C4-2B (cell line): ENCODE results near the gene PDE9A.

Source experiments
- H3K27ac ChIP-seq: fragments of 450-650 bp; 2 replicates; pipeline ENCODE4 v1.5.1; 2017
- ZFX ChIP-seq: fragments of 450-650 bp; IDR thresholded peaks from 2 replicates; pipeline ENCODE4 v1.6.1; 2017
- TF ChIP-seq, protein P1 (sequence below): fragments of 450-650 bp; conservative IDR thresholded peaks from 2 replicates; pipeline ENCODE4 v1.5.1; 2017; ENCODE audit warnings: mild to moderate bottlenecking

PDE9A gene

DNA sequence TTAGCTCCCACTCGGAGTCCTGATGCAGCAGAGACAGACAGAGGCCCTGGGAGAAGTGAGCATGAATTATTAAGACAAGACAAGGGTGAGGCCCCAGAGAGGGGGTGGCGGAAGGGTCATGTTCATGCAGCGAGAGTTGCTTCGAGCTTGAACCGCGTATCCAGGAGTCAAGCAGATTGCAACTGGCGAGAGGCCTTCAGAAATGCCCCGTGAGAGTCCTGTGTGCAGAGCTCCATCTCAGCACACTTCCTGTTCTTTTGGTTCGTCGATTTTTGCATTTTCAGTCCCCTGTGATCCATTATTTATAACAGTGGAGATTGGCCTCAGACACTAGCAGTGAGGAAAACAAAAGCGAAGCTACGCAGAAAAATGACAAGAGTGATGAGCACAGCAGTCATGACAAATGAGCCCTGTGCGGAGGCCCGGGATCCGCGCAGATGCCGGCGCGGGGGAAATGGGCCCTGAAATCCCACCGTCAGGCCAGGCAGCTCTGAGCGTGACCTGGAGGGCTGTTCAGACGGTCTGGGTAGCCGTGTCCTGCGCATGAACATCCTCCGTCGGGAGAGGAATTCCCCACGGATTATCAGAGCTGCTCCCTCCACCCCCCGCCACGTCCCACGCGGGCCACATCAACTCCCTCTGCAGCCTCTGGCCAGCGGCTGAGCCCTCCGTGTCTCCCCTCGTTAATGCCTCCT is 15.0 kb downstream of the PDE9A start:
- H3K27ac ChIP-seq = peak overlapping the region; percentile 57
- TF ChIP-seq ZFX = no peak
- TF ChIP-seq, protein P1, sequence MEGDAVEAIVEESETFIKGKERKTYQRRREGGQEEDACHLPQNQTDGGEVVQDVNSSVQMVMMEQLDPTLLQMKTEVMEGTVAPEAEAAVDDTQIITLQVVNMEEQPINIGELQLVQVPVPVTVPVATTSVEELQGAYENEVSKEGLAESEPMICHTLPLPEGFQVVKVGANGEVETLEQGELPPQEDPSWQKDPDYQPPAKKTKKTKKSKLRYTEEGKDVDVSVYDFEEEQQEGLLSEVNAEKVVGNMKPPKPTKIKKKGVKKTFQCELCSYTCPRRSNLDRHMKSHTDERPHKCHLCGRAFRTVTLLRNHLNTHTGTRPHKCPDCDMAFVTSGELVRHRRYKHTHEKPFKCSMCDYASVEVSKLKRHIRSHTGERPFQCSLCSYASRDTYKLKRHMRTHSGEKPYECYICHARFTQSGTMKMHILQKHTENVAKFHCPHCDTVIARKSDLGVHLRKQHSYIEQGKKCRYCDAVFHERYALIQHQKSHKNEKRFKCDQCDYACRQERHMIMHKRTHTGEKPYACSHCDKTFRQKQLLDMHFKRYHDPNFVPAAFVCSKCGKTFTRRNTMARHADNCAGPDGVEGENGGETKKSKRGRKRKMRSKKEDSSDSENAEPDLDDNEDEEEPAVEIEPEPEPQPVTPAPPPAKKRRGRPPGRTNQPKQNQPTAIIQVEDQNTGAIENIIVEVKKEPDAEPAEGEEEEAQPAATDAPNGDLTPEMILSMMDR = no peak

DNA sequence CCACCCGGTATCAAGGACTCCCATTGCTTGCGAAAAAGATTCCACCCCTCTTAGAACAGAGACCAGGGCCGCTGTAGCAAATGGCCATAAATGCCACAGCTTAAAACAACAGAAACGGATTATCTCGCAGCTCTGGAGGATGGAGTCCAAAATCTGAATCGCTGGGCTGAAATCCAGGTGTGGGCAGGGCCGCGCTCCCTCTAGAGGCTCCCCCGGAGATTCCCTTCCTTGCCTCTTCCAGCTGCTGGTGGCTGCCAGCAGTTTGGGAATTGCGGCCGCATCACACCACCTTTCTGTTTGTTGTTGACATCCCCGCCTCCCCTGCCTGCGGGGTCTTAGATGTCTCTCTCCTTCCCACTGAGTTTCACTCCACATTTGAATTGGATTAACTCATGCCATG is 15.6 kb downstream of the PDE9A start:
- TF ChIP-seq, protein P1 = no peak
- no peak for TF ChIP-seq ZFX
- peak overlapping the region; percentile 57 for H3K27ac ChIP-seq

DNA sequence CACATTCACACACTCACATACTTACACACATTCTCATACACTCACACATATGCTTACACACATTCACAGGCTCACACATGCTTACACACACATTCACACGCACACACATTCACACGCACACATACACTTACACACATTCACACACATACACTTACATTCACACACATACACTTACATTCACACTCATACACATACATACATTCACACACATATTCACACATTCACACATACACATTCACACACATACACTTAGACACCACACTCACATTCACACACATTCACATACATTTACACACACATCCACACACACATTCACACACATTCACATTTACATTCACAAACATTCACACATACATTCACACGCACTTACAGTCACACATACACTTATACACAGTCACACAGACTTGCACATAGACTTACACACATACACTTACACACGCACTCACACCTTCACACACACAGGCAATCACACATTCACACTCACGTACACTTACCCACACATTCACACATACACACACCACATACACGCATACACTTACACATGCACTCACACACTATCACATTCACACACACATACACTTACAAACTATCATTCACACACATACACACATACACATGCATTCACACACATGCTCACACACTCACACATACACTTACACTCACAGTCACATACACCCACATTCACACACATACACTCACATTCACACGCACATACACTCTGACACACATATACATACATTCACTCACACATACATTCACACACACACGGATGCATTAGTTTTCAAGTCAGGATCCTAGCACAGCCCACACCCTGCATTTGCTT is 16.8 kb downstream of the PDE9A start:
- peak overlapping the region; percentile 98 for H3K27ac ChIP-seq
- TF ChIP-seq, protein P1 = no peak
- TF ChIP-seq ZFX = no peak

DNA sequence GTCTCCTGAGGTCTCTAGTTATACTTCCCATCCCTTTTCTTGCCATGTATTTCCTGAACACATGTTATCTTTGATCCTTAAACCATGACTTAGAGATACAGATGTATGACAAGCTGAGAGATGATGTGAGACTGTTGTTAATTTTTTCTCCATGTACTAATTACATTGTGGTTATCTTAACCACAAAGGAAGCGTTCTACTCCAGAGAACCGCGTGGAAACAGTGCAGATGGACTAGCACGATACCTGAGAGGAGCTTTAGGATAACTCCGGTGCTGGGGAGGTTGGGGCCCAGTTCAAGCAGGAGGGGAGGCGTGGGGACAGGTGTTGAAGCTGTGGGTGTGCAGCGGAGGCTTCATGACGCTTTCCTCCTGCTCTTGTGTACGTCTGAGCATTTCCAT is 17.5 kb downstream of the PDE9A start:
- H3K27ac ChIP-seq = peak overlapping the region; percentile 98

DNA sequence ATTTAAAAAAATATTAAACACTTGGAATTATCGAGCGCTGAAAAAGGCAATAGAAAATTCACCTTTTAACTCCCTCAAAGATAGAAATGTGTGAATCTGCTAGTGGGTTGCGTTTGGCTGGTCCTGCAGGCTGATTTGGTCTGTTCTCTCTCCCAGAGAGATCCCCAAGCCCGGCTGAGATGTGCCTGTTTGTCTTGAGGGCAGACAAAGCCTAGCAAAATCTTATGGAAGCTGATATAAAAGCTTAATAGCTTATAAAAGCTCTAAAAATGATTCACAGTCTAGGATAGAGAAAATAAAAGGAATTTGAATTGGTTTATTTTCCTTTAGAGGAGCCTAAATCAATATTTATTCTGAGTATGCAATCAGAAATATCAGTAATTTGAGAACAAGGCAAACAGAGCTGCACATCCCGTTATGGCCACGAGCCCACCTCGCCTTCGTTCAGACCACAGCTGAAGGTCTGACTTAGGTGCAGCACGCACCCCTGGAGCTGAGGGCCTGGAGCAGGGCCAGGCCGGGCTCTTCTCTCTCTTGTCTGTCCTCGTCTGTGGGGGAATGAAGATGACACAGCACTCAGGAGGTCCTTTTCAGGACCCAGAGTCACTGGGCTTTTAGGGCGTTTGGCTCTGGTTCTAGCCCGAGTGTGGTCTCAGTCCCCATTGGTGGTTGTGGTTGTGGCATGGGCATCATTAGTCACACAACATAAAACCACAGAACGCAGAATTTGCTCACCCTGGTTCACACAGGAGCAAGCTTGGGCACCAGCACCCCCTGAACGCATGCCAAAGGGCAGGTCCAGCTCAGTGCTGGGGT is 18.6 kb downstream of the PDE9A start:
- H3K27ac ChIP-seq = peak overlapping the region; percentile 98
- TF ChIP-seq ZFX = no peak
- TF ChIP-seq, protein P1 = no peak

More for the DNA sequence above, 17.5 kb downstream of the PDE9A start:
- TF ChIP-seq, protein P1 = no peak
- TF ChIP-seq ZFX = no peak

DNA sequence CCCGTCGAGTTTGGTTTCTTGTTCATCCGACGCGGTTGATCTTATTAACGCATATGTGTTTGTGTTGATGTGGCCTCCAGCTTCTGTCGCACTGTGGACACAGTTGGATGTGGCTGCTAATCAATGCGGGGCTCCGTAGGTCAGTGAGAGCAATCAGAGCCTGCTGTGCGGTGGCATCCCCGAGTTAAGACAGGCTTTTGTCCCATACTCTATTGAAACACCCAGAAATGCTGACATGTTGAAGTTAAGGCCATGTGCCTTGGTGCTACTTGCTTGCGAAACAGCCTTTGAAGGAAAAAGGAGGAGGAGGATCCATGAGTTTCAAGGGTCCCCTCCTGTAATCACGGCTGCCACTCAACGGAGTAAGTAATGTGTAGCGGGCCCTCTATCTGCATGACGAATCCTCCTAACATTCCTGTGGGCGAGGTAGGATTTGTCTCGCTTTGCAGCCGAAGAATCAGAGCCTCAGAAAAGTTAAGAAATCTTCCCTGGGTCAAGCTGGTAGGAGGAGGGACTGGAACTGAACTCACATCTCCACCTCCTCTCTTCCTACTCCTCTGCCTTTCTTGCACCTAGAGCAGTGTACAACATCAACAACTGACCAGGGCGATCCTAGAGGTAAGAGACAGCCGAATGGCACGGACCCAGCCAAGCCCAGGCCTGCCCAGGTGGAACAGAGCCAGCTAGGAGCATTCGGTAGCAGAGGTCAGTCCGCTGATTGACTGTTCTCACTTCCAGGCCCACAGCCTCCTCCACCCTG is 19.5 kb downstream of the PDE9A start:
- H3K27ac ChIP-seq = peak overlapping the region; percentile 98
- TF ChIP-seq, protein P1 = no peak
